ENCODE results near the gene GRIN2C.

The GRIN2C gene

DNA sequence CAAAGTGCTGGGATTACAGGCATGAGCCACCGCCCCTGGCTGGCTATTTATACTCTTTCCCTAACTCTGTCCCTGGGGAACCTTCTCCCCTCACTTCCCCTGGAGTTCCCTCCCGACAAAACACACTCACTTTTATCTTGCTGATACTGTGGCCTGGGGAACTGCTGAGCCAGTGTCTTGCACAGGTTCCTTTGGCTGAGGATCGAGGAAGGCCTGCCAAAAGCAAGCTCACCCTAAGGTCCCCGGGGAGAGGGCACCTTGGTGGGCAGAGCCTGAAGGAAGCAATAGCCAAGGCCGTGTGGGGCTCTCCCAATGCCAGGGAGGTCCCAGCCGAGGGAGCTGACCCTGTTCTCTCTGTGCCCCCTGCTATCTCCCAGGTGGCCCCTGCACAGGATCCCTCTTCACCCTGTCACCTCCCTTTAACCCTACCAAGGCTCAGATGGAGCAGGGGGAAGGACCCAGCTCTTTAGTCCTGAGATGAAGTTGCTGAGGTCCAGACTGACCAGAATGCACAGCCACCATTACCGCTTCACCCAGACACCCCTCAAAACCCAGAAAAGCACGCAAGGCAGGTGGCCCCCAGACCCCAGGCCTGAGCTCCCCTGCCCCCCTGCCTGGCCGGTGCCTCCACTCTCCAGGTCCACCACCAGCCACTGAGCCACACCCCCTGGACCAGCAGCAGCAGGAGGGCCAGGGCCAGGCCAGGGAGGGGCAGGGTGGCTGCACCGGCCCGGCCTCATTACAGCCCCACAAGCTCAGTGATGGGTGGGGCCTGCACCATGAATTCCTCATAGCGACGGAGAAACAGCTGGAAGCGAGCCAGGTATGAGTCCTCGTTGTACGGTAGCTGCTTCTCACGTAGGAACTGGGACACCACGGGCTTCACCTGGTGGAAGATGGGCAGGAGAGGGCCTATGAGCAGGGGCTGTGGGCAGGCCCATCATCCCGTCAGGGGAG, 18.2 kb upstream of the GRIN2C start:
- Histone ChIP-seq H3K27me3 (ENCODE audit: control insufficient read depth, insufficient read depth, low read length) (no peaks in the 10 kb centered on the region), H3K36me3 (ENCODE audit: control insufficient read depth, low read depth, low read length) (no peaks in the 10 kb centered on the region), H3K4me3 (ENCODE audit: low read length) (no peak overlapping the region), H3K27ac (ENCODE audit: low read length) (no peak overlapping the region), H3K9ac (ENCODE audit: low read length) (no peak overlapping the region), H3K4me1 (ENCODE audit: control insufficient read depth, low read depth, low read length) (peaks cover 6% of the 10 kb centered on the region), H3K9me3 (ENCODE audit: control insufficient read depth, low read depth, low read length) (no peaks in the 10 kb centered on the region)

DNA sequence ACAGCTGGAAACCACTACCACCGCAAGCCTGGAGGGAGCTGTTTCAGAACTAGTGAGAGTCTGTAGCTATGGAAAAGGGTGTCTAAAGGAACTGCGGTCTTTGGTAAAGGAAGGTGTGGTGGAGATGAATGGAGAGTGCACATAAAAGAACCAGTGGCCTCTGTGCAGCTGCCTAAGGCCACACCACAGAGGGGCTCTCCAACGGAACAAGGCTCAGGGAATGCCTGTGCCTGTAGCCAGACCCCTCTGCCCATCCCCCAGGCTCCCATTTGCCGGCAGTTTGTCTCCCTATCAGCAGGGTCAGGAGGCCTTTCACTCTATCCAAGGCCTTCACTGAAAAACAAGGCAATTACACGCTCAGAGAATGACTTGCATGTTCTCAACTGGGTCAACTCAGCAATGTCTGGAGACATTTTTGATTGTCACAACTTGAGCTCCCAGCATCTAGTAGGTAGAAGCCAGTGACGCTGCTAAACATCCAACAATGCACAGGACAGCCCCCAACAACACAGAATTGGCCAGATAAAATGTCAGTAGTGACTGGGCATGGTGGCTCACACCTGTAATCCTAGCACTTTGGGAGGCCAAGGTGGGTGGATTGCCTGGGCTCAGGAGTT, 16.4 kb upstream of the GRIN2C start:
- H3K4me1 ChIP-seq (ENCODE audit: control insufficient read depth, low read depth, low read length) = peaks cover 6% of the 10 kb centered on the region
- no peak overlapping the region for H3K4me3 ChIP-seq (ENCODE audit: low read length)
- no peaks in the 10 kb centered on the region for H3K9me3 ChIP-seq (ENCODE audit: control insufficient read depth, low read depth, low read length)
- H3K27me3 ChIP-seq (ENCODE audit: control insufficient read depth, insufficient read depth, low read length) = peaks cover 6% of the 10 kb centered on the region
- H3K9ac ChIP-seq (ENCODE audit: low read length) = no peak overlapping the region
- H3K27ac ChIP-seq (ENCODE audit: low read length) = no peak overlapping the region
- no peaks in the 10 kb centered on the region for H3K36me3 ChIP-seq (ENCODE audit: control insufficient read depth, low read depth, low read length)

DNA sequence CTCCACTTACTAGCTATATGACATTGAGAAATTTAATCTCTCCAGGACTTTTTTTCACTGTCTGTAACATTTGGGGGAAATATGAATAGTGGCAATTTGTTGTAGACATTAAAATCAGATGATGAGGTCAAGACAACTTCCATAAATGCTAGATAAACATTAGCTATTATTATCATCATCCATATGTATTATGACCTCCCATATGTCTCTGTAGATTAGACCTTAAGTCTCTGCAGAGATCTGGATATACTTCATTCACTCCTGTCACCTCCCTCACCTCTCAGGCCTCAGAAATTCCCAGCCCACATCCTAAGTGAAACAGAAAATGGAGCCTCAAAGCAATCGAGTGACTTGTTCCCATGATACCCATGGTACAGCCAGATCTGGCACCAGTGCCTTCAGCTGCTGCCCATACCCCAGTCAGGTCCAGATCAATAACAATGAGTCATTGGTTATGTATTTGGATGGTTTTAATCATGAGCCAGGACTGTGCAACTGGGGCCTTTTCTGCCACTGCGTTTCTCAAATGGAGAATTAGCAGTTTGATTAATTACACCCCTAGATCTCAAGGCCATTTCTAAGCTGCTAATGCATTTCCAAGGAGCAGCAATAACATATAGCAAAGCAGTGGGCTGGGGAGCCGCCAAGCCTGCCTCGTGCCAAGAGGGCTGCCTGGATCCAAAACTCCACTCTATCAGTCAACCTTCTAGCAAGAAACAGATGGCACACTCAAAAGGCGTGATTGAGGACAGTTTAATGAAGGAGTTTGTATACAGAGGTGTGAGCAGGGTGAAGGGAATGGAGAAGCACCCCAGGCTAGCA, 15.7 kb upstream of the GRIN2C start:
- Histone ChIP-seq H3K4me3 (ENCODE audit: low read length) (no peak overlapping the region), H3K9me3 (ENCODE audit: control insufficient read depth, low read depth, low read length) (no peaks in the 10 kb centered on the region), H3K36me3 (ENCODE audit: control insufficient read depth, low read depth, low read length) (no peaks in the 10 kb centered on the region), H3K27me3 (ENCODE audit: control insufficient read depth, insufficient read depth, low read length) (peaks cover 6% of the 10 kb centered on the region), H3K9ac (ENCODE audit: low read length) (no peak overlapping the region), H3K27ac (ENCODE audit: low read length) (no peak overlapping the region), H3K4me1 (ENCODE audit: control insufficient read depth, low read depth, low read length) (peaks cover 6% of the 10 kb centered on the region)

DNA sequence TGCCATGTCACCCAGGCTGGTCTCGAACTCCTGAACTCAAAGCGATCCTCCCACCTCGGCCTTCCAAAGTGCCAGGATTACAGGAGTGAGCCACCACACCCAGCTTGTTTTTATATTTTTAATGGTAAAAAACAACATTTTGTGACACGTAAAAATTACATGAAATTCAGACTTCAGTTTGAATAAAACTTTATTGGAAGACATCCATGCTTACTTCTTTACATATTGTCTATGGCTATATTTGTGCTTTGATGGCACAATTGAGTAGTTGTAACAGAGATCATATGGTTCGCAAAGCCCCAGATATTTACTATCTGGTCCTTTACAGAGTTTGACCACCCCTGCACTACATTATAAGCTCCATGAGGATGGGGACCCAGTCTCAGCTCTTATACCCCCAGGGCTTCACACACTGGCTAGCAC, 14.9 kb upstream of the GRIN2C start:
- H3K9ac ChIP-seq (ENCODE audit: low read length) = no peak overlapping the region
- no peak overlapping the region for H3K27ac ChIP-seq (ENCODE audit: low read length)
- peaks cover 6% of the 10 kb centered on the region for H3K27me3 ChIP-seq (ENCODE audit: control insufficient read depth, insufficient read depth, low read length)
- no peak overlapping the region for H3K4me3 ChIP-seq (ENCODE audit: low read length)
- no peaks in the 10 kb centered on the region for H3K36me3 ChIP-seq (ENCODE audit: control insufficient read depth, low read depth, low read length)
- H3K4me1 ChIP-seq (ENCODE audit: control insufficient read depth, low read depth, low read length) = peaks cover 6% of the 10 kb centered on the region
- no peaks in the 10 kb centered on the region for H3K9me3 ChIP-seq (ENCODE audit: control insufficient read depth, low read depth, low read length)

DNA sequence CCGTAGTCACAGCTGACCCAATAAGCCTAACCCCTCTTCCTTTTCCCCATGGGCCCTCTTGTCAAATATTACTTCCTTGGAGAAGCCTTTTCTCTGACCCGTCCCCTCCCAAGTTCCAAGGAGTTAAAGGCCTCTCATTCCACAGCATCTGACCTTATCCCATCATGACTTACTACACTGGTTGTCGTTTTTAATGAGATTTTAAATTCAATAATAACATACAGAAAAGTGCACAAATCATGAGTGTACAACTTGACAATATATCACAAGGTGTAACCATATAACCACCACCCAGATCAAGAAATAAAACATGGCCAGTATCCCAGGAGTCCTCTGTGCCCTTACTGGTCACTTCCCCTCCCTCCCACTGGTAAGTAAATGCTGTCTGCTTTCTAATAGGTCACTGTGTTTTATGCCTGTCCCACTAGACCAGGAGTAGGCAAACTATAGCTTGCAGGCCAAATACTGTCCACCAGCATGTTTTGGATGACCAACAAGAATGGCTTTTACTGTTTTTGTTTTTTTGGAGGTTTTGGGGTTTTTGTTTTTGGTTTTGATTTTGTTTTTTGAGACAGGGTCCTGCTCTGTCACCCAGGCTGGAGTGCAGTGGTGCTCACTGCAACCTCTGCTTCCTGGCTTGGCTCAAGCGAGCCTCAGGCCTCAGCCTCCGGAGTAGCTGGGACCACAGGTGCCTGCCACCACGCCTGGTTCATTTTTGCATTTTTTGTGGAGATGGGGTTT, 14.4 kb upstream of the GRIN2C start:
- peak overlapping the region; percentile 88 for H3K9ac ChIP-seq (ENCODE audit: low read length)
- no peaks in the 10 kb centered on the region for H3K36me3 ChIP-seq (ENCODE audit: control insufficient read depth, low read depth, low read length)
- peak overlapping the region; percentile 87 for H3K27ac ChIP-seq (ENCODE audit: low read length)
- peak overlapping the region; percentile 86 for H3K4me3 ChIP-seq (ENCODE audit: low read length)
- H3K9me3 ChIP-seq (ENCODE audit: control insufficient read depth, low read depth, low read length) = no peaks in the 10 kb centered on the region
- peaks cover 6% of the 10 kb centered on the region for H3K27me3 ChIP-seq (ENCODE audit: control insufficient read depth, insufficient read depth, low read length)
- peaks cover 6% of the 10 kb centered on the region for H3K4me1 ChIP-seq (ENCODE audit: control insufficient read depth, low read depth, low read length)

DNA sequence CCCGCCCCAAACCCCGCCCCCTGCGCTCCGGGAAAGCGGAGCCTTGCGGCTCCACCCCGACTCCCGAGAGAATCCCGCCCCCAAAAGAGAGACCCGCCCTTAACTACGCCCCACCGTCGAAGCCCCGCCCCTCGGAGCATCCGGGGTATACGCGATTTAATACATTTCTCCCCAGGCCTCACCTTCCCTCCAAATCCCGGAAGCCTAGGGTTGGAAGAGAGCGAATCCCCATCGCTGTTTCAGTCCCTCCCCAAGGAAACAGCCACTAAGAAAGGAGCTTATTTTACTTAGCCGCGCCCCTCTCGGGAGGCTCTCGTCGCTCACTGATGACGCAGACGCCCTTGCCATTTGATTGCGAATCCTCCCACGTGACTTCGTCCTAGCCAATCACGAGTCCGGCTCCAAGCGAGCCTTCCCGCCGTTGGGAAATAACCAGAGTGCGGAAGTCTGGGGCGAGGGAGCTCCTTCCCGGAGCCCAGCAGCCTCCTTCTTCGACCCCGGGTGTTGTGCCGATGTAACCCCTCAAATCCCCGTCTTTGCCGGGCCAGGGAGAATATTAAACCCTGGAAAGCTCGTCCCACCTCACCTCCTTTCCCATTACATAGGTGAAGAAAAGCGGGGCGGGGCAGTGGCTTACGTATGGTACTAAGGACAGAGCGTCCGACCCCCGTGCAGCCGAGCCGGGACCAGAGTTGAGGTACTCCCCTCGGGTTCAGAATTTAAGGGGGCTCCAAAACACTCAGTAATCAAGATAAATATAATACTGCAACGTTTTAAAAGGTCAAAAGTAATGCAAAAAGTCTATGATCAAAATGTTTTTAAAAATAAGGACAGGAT, 13.6 kb upstream of the GRIN2C start:
- H3K36me3 ChIP-seq (ENCODE audit: control insufficient read depth, low read depth, low read length) = no peaks in the 10 kb centered on the region
- H3K27me3 ChIP-seq (ENCODE audit: control insufficient read depth, insufficient read depth, low read length) = peaks cover 6% of the 10 kb centered on the region
- H3K4me3 ChIP-seq (ENCODE audit: low read length) = peak overlapping the region; percentile 86
- peaks cover 6% of the 10 kb centered on the region for H3K4me1 ChIP-seq (ENCODE audit: control insufficient read depth, low read depth, low read length)
- H3K9ac ChIP-seq (ENCODE audit: low read length) = peak overlapping the region; percentile 88
- H3K27ac ChIP-seq (ENCODE audit: low read length) = peak overlapping the region; percentile 87
- no peaks in the 10 kb centered on the region for H3K9me3 ChIP-seq (ENCODE audit: control insufficient read depth, low read depth, low read length)

DNA sequence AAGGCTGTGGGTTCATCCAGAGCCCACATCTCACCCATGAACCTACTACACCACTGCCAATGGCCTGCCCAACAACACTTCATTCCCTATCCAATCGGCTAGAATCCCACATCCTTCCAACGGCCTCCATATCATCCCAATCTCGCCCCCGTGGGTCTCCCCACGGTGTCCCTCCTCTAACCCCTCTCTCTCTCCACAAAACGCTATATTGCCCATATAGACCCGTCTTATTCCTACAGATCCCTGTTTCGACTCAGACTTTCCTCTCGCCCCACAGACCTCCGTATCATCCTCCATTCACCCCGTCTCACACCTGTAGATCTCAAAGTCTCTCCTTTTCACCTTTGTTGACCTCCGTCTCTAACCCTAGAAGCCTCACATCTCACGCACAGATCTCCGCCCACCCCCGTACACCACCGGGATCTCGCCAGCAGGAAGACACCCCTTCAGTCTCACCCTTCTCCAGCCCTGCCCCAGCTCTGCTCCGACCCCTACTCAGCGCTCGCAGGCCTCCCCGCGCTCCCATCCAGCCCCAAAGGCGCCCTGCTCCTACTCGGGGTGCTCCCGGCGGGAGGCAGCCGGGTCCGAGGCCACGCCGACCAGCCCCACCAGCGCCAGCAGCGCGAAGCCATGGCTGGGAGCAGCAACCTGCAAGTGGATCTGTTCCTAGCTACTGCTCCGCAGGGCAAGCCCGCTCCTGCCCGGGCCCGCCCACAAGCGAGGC, 12.8 kb upstream of the GRIN2C start, which contains the start of gene FDXR:
Gene FDXR (minus strand): TSS at position 682 of the 724 bp plus-strand sequence. CDS start 50 bp downstream, at position 632.
- Histone ChIP-seq H3K27me3 (ENCODE audit: control insufficient read depth, insufficient read depth, low read length) (peaks cover 6% of the 10 kb centered on the region), H3K9ac (ENCODE audit: low read length) (peak within 1 kb of the TSS; percentile 88), H3K27ac (ENCODE audit: low read length) (peak within 1 kb of the TSS; percentile 87), H3K4me1 (ENCODE audit: control insufficient read depth, low read depth, low read length) (peaks cover 6% of the 10 kb centered on the region), H3K36me3 (ENCODE audit: control insufficient read depth, low read depth, low read length) (no peaks in the 10 kb centered on the region), H3K9me3 (ENCODE audit: control insufficient read depth, low read depth, low read length) (no peaks in the 10 kb centered on the region), H3K4me3 (ENCODE audit: low read length) (peak within 1 kb of the TSS; percentile 86)

DNA sequence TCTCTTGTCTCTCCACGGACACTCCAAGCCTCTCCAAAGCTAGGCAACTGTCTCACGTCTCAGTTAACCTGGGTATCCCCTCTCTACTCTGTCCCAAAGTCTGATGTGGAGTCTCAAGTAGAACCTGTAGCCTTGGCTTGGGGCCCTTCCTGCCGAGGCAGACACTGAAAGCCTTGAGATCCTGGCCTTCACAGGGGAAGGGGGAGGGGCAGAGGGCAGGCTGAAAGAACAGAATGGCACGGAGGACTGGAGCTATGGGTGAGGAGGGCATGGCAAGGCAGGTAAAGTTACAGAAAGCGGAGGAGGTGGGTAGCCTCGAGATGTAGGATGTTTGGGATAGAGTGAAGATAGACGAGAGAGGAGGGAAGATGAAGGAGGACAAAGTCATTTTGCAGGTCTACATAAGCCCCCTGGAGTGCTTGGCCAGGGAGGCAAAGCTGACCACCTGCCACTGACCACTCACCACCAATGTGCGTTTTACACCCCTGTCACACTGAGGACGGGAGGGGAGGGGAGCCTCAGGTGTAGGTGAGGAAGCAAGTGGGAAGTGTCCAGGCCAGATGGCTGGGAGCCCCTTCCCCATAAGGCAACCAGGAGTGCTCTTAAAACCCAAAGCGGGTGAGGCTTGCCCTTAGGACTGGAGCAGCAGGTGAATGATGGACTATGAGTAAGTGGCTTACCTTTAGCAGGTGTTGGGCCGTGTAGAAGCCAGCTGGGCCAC, 11.8 kb upstream of the GRIN2C start:
- no peaks in the 10 kb centered on the region for H3K9me3 ChIP-seq (ENCODE audit: control insufficient read depth, low read depth, low read length)
- H3K4me1 ChIP-seq (ENCODE audit: control insufficient read depth, low read depth, low read length) = peaks cover 6% of the 10 kb centered on the region
- no peak overlapping the region for H3K27ac ChIP-seq (ENCODE audit: low read length)
- peaks cover 6% of the 10 kb centered on the region for H3K27me3 ChIP-seq (ENCODE audit: control insufficient read depth, insufficient read depth, low read length)
- peak overlapping the region; percentile 74 for H3K4me3 ChIP-seq (ENCODE audit: low read length)
- H3K9ac ChIP-seq (ENCODE audit: low read length) = no peak overlapping the region
- H3K36me3 ChIP-seq (ENCODE audit: control insufficient read depth, low read depth, low read length) = no peaks in the 10 kb centered on the region

DNA sequence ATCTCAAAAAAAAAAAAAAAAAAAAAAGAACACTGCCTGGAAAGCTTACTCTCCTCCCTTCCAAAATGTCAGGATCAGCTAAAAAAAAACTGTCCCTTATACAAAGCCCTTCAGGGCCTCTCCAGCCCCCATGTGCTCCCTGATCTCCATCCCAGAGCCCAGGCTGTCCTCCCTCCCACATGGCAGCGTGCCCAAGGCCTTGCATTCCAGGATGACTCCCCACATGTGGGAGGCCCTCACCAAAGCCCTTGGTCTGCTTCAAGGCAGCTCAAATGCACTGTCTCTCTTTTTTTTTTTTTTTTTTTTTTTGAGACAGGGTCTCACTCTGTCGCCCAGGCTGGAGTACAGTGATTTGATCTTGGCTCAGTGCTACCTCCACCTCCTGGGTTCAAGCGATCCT, 10.8 kb upstream of the GRIN2C start:
- Histone ChIP-seq H3K36me3 (ENCODE audit: control insufficient read depth, low read depth, low read length) (no peaks in the 10 kb centered on the region), H3K4me3 (ENCODE audit: low read length) (no peak overlapping the region), H3K4me1 (ENCODE audit: control insufficient read depth, low read depth, low read length) (peaks cover 6% of the 10 kb centered on the region), H3K27ac (ENCODE audit: low read length) (no peak overlapping the region), H3K9ac (ENCODE audit: low read length) (no peak overlapping the region), H3K27me3 (ENCODE audit: control insufficient read depth, insufficient read depth, low read length) (peaks cover 6% of the 10 kb centered on the region), H3K9me3 (ENCODE audit: control insufficient read depth, low read depth, low read length) (no peaks in the 10 kb centered on the region)
